ENCODE results near the gene VPS8. TPM values are rescaled to one million over a fixed set of nuclear protein-coding genes. Genes with fewer than 3 reads are reported as not detected.
A peak's percentile ranks its signal among the peaks of the same experiment; 100 is the strongest.
"Not testable (repeated sequence)": the region's sequence is repeated elsewhere in the genome, so short reads cannot be mapped to it uniquely, and the experiment has no call there.

VPS8 gene
- total RNA-seq, 1 experiment from 2014 or later, result 31.4 TPM

GRCh38 chr3:184919651-184920050 lies 107.7 kb downstream of the VPS8 start:
- no peak for DNase-seq (ENCODE audit: low read depth)

- DNase-seq (ENCODE audit: low read depth), result no peak
These were observed 112.6 kb downstream of the VPS8 start for GRCh38 chr3:184924547-184924946.

GRCh38 chr3:184927796-184928315 lies 115.9 kb downstream of the VPS8 start:
- DNase-seq (ENCODE audit: low read depth), result no peak

GRCh38 chr3:184932777-184933176 lies 120.8 kb downstream of the VPS8 start:
- no peak for DNase-seq (ENCODE audit: low read depth)

- no peak for DNase-seq (ENCODE audit: low read depth)
These were observed 125.6 kb downstream of the VPS8 start for GRCh38 chr3:184937611-184938010.

GRCh38 chr3:184941408-184941807 lies 129.4 kb downstream of the VPS8 start:
- DNase-seq (ENCODE audit: low read depth), result no peak

GRCh38 chr3:184942735-184943134 lies 130.8 kb downstream of the VPS8 start:
- no peak for DNase-seq (ENCODE audit: low read depth)

GRCh38 chr3:184944241-184944640 lies 132.3 kb downstream of the VPS8 start:
- no peak for DNase-seq (ENCODE audit: low read depth)

- no peak for DNase-seq (ENCODE audit: low read depth)
These were observed 134.1 kb downstream of the VPS8 start for GRCh38 chr3:184945886-184946625.

GRCh38 chr3:184946917-184947316 lies 135.0 kb downstream of the VPS8 start:
- DNase-seq (ENCODE audit: low read depth), result no peak

- no peak for DNase-seq (ENCODE audit: low read depth)
These were observed 137.4 kb downstream of the VPS8 start for GRCh38 chr3:184949251-184949965.

- not testable (repeated sequence) for DNase-seq (ENCODE audit: low read depth)
These were observed 138.8 kb downstream of the VPS8 start for GRCh38 chr3:184950816-184951215.

- no peak for DNase-seq (ENCODE audit: low read depth)
These were observed 140.7 kb downstream of the VPS8 start for GRCh38 chr3:184952671-184953070.

GRCh38 chr3:184953401-184953800 lies 141.4 kb downstream of the VPS8 start:
- no peak for DNase-seq (ENCODE audit: low read depth)

- no peak for DNase-seq (ENCODE audit: low read depth)
These were observed 142.3 kb downstream of the VPS8 start for GRCh38 chr3:184954251-184954650.

GRCh38 chr3:184954851-184955250 lies 142.9 kb downstream of the VPS8 start:
- DNase-seq (ENCODE audit: low read depth), result not testable (repeated sequence)

GRCh38 chr3:184965639-184966430 lies 153.9 kb downstream of the VPS8 start:
- DNase-seq (ENCODE audit: low read depth), result no peak

- peak; percentile 4 for DNase-seq (ENCODE audit: low read depth)
These were observed 156.1 kb downstream of the VPS8 start for GRCh38 chr3:184968115-184968514.

- no peak for DNase-seq (ENCODE audit: low read depth)
These were observed 158.2 kb downstream of the VPS8 start for GRCh38 chr3:184970186-184970585.

GRCh38 chr3:184977796-184978195 lies 165.8 kb downstream of the VPS8 start:
- no peak for DNase-seq (ENCODE audit: low read depth)

GRCh38 chr3:184981071-184981470 lies 169.1 kb downstream of the VPS8 start:
- DNase-seq (ENCODE audit: low read depth), result no peak

GRCh38 chr3:184982076-184982475 lies 170.1 kb downstream of the VPS8 start:
- DNase-seq (ENCODE audit: low read depth), result no peak
